ENCODE data around the gene TP53I13.

The TP53I13 gene

GRCh38 chr17:29573558-29573869, 5.0 kb downstream of the TP53I13 start:
- no peak overlapping the region for H3K27ac ChIP-seq

GRCh38 chr17:29573871-29574731, 5.6 kb downstream of the TP53I13 start:
- H3K27ac ChIP-seq = no peak overlapping the region
- no peak for TF ChIP-seq CTCF (conservative IDR thresholded peaks at IDR 0.05)

More at GRCh38 chr17:29573558-29573869, 5.0 kb downstream of the TP53I13 start:
- TF ChIP-seq CTCF (conservative IDR thresholded peaks at IDR 0.05) = no peak

- no peak for TF ChIP-seq CTCF (conservative IDR thresholded peaks at IDR 0.05)
- no peak overlapping the region for H3K27ac ChIP-seq
These were observed 6.4 kb downstream of the TP53I13 start for GRCh38 chr17:29574732-29575510.

GRCh38 chr17:29575511-29576213, 7.2 kb downstream of the TP53I13 start:
- no peak overlapping the region for H3K27ac ChIP-seq
- TF ChIP-seq CTCF (conservative IDR thresholded peaks at IDR 0.05) = no peak

GRCh38 chr17:29576214-29577000, 7.9 kb downstream of the TP53I13 start:
- no peak overlapping the region for H3K27ac ChIP-seq
- TF ChIP-seq CTCF (conservative IDR thresholded peaks at IDR 0.05) = no peak

- H3K27ac ChIP-seq = no peak overlapping the region
- no peak for TF ChIP-seq CTCF (conservative IDR thresholded peaks at IDR 0.05)
These were observed 8.5 kb downstream of the TP53I13 start for GRCh38 chr17:29577001-29577370.
